NCI-H146 treated with DMSO at 0.1 percent for 48 hours (cell line): ENCODE data around the gene TSC22D1.
"Not testable (repeated sequence)": the region's sequence is repeated elsewhere in the genome, so short reads cannot be mapped to it uniquely, and the experiment has no call there.

Source experiments
- DNase-seq: peaks from one replicate; lab custom pipeline; 2025; ENCODE audit not compliant: unreplicated experiment; lab: John Stamatoyannopoulos, UW

The TSC22D1 gene

GRCh38 chr13:44456212-44456611 lies 119.9 kb downstream of the TSC22D1 start:
- not testable (repeated sequence) for DNase-seq

- DNase-seq = no peak
Observed at GRCh38 chr13:44455769-44456168, 120.4 kb downstream of the TSC22D1 start.

GRCh38 chr13:44453881-44454280 lies 122.2 kb downstream of the TSC22D1 start:
- DNase-seq = no peak

- DNase-seq = no peak
Observed at GRCh38 chr13:44453069-44453468, 123.1 kb downstream of the TSC22D1 start.

- DNase-seq = no peak
Observed at GRCh38 chr13:44452418-44452817, 123.7 kb downstream of the TSC22D1 start.

- DNase-seq = no peak
Observed at GRCh38 chr13:44451651-44452050, 124.5 kb downstream of the TSC22D1 start.

- DNase-seq = no peak
Observed at GRCh38 chr13:44451126-44451525, 125.0 kb downstream of the TSC22D1 start.

- DNase-seq = no peak
Observed at GRCh38 chr13:44449999-44450821, 125.9 kb downstream of the TSC22D1 start.

- DNase-seq = no peak
Observed at GRCh38 chr13:44448875-44449274, 127.3 kb downstream of the TSC22D1 start.

- no peak for DNase-seq
Observed at GRCh38 chr13:44448373-44448772, 127.8 kb downstream of the TSC22D1 start.

GRCh38 chr13:44447783-44448321 lies 128.3 kb downstream of the TSC22D1 start:
- DNase-seq = no peak

GRCh38 chr13:44440046-44440608 lies 136.0 kb downstream of the TSC22D1 start:
- DNase-seq = no peak

GRCh38 chr13:44439452-44440024 lies 136.6 kb downstream of the TSC22D1 start:
- peak; percentile 4 for DNase-seq

- DNase-seq = no peak
Observed at GRCh38 chr13:44438234-44438579, 137.9 kb downstream of the TSC22D1 start.

- DNase-seq = peak; percentile 61
Observed at GRCh38 chr13:44437356-44438233, 138.5 kb downstream of the TSC22D1 start.

GRCh38 chr13:44436589-44437337 lies 139.4 kb downstream of the TSC22D1 start:
- peak; percentile 90 for DNase-seq

GRCh38 chr13:44435919-44436510 lies 140.1 kb downstream of the TSC22D1 start:
- DNase-seq = no peak

GRCh38 chr13:44435142-44435918 lies 140.8 kb downstream of the TSC22D1 start:
- DNase-seq = peak; percentile 98

- DNase-seq = no peak
Observed at GRCh38 chr13:44434766-44435141, 141.4 kb downstream of the TSC22D1 start.
